ENCODE measurements around the gene SH3TC2.

DNA sequence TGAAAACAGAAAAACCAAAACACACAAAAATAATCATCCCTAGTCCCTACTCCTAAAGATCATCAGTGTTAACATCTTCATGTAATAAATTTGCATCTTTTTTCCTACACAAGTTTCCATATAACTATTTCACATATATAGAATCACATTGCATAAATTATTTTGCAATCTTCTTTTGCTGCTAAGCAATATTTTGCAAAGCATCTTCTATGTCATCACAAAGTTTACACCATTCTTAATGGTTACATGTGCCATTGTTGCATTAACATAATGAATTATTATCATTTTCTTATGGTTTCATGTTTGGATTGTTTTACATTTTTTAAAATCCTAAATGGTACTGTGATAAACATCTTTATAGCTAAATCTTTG lies 17.8 kb downstream of the SH3TC2 start:
- TF ChIP-seq, protein P1, sequence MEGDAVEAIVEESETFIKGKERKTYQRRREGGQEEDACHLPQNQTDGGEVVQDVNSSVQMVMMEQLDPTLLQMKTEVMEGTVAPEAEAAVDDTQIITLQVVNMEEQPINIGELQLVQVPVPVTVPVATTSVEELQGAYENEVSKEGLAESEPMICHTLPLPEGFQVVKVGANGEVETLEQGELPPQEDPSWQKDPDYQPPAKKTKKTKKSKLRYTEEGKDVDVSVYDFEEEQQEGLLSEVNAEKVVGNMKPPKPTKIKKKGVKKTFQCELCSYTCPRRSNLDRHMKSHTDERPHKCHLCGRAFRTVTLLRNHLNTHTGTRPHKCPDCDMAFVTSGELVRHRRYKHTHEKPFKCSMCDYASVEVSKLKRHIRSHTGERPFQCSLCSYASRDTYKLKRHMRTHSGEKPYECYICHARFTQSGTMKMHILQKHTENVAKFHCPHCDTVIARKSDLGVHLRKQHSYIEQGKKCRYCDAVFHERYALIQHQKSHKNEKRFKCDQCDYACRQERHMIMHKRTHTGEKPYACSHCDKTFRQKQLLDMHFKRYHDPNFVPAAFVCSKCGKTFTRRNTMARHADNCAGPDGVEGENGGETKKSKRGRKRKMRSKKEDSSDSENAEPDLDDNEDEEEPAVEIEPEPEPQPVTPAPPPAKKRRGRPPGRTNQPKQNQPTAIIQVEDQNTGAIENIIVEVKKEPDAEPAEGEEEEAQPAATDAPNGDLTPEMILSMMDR (IDR thresholded peaks at IDR 0.05), result no peak
- no peak for TF ChIP-seq POLR2AphosphoS5 (IDR thresholded peaks at IDR 0.05)
